K562 (cell line): ENCODE measurements around the gene NAA80. TPM values are rescaled to one million over a fixed set of nuclear protein-coding genes. Genes with fewer than 3 reads are reported as not detected.
A peak's percentile ranks its signal among the peaks of the same experiment; 100 is the strongest.

Experiments
- AFF4 ChIP-seq: sonication (generic); formaldehyde crosslinking; IDR thresholded peaks from 2 replicates; pipeline ENCODE4 v1.8.0; 2023; ENCODE audit warnings: mild to moderate bottlenecking, missing genetic modification reagents
- BCOR ChIP-seq: fragments of 450-650 bp; IDR thresholded peaks from 2 replicates; pipeline ENCODE4 v1.6.1; 2016
- CREM ChIP-seq: IDR thresholded peaks from 2 replicates; pipeline ENCODE4 v1.6.1; 2014; ENCODE audit warnings: antibody characterized with exemption, low read depth
- DACH1 ChIP-seq: fragments of 450-650 bp; IDR thresholded peaks from 2 replicates; pipeline ENCODE4 v1.6.1; 2018; ENCODE audit not compliant: partially characterized antibody
- ETS2 ChIP-seq: IDR thresholded peaks from 2 replicates; pipeline ENCODE4 v1.6.1; 2016; ENCODE audit warnings: borderline replicate concordance, missing genetic modification characterization, mild to moderate bottlenecking, moderate library complexity, missing compliant biosample characterization; ENCODE audit not compliant: poor library complexity, severe bottlenecking
- MAFF ChIP-seq: IDR thresholded peaks from 2 replicates; pipeline ENCODE4 v1.6.1; 2012; ENCODE audit warnings: low read length, improper control_type of control experiment
- POLR3G ChIP-seq: IDR thresholded peaks from 2 replicates; pipeline ENCODE4 v1.6.1; 2011; ENCODE audit not compliant: insufficient read length, insufficient replicate concordance; ENCODE audit errors: extremely low read depth
- SRF ChIP-seq, 2 experiments: fragments of 250-450, 450-650 bp in 1 of 2; sonication (Bioruptor Pico) in 1 of 2; sonication (generic) in 1 of 2; formaldehyde crosslinking; IDR thresholded peaks; 2 replicates each; pipeline versions ENCODE4 v1.5.0 to v1.5.1; 2020 to 2022; ENCODE audit warnings: mild to moderate bottlenecking in 1 of 2, missing genetic modification reagents in 1 of 2
- ZFP91 ChIP-seq: sonication (generic); formaldehyde crosslinking; IDR thresholded peaks from 2 replicates; pipeline ENCODE4 v1.8.0; 2022; ENCODE audit warnings: mild to moderate bottlenecking, missing genetic modification reagents
- ZNF175 ChIP-seq: fragments of 200-800 bp; sonication (Bioruptor generic); IDR thresholded peaks from 2 replicates; pipeline ENCODE4 v1.6.1; 2016; ENCODE audit warnings: low read depth, mild to moderate bottlenecking, missing genetic modification characterization, missing compliant biosample characterization
- ZNF224 ChIP-seq: sonication (generic); formaldehyde crosslinking; IDR thresholded peaks from 2 replicates; pipeline ENCODE4 v1.8.0; 2022; ENCODE audit warnings: mild to moderate bottlenecking, missing genetic modification reagents
- ZNF263 ChIP-seq: sonication (generic); formaldehyde crosslinking; IDR thresholded peaks from 2 replicates; pipeline ENCODE4 v1.8.0; 2022; ENCODE audit warnings: mild to moderate bottlenecking, missing genetic modification reagents, borderline replicate concordance
- polyA plus RNA-seq, 8 experiments: library from polyadenylated mRNA; depleted of rRNA in 4 of 8; stranded (reverse) in 5 of 8; unstranded in 3 of 8; fragments of >200 nt; fragmentation: Nextera tagmentation in 2 of 8; fragmentation: Illumina TruSeq in 1 of 8; extraction: Ambion mirVana in 2 of 8; extraction: Trizol in 1 of 8; gene quantifications; 2 replicates each; pipeline versions ENCODE4 v1.2.1 to v1.2.3, GENCODE V29; 2011 to 2014; ENCODE audit warnings: inconsistent platforms in 1 of 8, missing spikeins in 1 of 8
- total RNA-seq, 7 experiments: library from RNA; depleted of rRNA in 6 of 7; stranded (reverse); fragments of >200 nt in 6 of 7; fragmentation: Illumina TruSeq in 2 of 7; extraction: Trizol in 2 of 7; gene quantifications; 2 replicates each; pipeline versions ENCODE4 v1.2.1 to v1.2.3, GENCODE V29; 2011 to 2021; ENCODE audit warnings: low replicate concordance in 1 of 7
- TF ChIP-seq, protein P1 (sequence below): fragments of 150-350 bp; conservative IDR thresholded peaks from 2 replicates; pipeline ENCODE4 v1.6.1; 2014; ENCODE audit warnings: low read length
- TF ChIP-seq, protein P2 (sequence below): fragments of 450-650 bp; IDR thresholded peaks from 2 replicates; pipeline ENCODE4 v1.6.1; 2016; ENCODE audit warnings: mild to moderate bottlenecking
- TF ChIP-seq, protein P3 (sequence below): fragments of 250-450 bp; sonication (Bioruptor Pico); IDR thresholded peaks from 2 replicates; pipeline ENCODE4 v1.5.1; 2021; ENCODE audit warnings: mild to moderate bottlenecking

The NAA80 gene
- total and polyA plus RNA-seq, 9 of the 15 experiments (the other 6 are each of a cell fraction or from before 2014, with no cell fraction given): 0.82 to 24.0 (median 8.6) TPM

- no peak for TF ChIP-seq ETS2 (tag)
- TF ChIP-seq DACH1: no peak
- peak in 1 of 2 experiments; percentile 51; a peak in 1 of 4 replicates for TF ChIP-seq SRF (CRISPR knock-in tag; IDR thresholded peaks at IDR 0.05)
- TF ChIP-seq CREM: peak; percentile 84
- no peak for TF ChIP-seq ZNF175 (CRISPR knock-in tag)
- no peak for TF ChIP-seq BCOR
- TF ChIP-seq, protein P1, sequence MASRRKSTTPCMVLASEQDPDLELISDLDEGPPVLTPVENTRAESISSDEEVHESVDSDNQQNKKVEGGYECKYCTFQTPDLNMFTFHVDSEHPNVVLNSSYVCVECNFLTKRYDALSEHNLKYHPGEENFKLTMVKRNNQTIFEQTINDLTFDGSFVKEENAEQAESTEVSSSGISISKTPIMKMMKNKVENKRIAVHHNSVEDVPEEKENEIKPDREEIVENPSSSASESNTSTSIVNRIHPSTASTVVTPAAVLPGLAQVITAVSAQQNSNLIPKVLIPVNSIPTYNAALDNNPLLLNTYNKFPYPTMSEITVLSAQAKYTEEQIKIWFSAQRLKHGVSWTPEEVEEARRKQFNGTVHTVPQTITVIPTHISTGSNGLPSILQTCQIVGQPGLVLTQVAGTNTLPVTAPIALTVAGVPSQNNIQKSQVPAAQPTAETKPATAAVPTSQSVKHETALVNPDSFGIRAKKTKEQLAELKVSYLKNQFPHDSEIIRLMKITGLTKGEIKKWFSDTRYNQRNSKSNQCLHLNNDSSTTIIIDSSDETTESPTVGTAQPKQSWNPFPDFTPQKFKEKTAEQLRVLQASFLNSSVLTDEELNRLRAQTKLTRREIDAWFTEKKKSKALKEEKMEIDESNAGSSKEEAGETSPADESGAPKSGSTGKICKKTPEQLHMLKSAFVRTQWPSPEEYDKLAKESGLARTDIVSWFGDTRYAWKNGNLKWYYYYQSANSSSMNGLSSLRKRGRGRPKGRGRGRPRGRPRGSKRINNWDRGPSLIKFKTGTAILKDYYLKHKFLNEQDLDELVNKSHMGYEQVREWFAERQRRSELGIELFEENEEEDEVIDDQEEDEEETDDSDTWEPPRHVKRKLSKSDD: no peak
- TF ChIP-seq AFF4 (CRISPR knock-in tag): peak; percentile 89
- no peak for TF ChIP-seq ZFP91 (CRISPR knock-in tag)
- no peak for TF ChIP-seq ZNF263
- no peak for TF ChIP-seq MAFF
- TF ChIP-seq, protein P2, sequence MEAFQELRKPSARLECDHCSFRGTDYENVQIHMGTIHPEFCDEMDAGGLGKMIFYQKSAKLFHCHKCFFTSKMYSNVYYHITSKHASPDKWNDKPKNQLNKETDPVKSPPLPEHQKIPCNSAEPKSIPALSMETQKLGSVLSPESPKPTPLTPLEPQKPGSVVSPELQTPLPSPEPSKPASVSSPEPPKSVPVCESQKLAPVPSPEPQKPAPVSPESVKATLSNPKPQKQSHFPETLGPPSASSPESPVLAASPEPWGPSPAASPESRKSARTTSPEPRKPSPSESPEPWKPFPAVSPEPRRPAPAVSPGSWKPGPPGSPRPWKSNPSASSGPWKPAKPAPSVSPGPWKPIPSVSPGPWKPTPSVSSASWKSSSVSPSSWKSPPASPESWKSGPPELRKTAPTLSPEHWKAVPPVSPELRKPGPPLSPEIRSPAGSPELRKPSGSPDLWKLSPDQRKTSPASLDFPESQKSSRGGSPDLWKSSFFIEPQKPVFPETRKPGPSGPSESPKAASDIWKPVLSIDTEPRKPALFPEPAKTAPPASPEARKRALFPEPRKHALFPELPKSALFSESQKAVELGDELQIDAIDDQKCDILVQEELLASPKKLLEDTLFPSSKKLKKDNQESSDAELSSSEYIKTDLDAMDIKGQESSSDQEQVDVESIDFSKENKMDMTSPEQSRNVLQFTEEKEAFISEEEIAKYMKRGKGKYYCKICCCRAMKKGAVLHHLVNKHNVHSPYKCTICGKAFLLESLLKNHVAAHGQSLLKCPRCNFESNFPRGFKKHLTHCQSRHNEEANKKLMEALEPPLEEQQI: no peak
- TF ChIP-seq ZNF224 (CRISPR knock-in tag): no peak
- TF ChIP-seq, protein P3, sequence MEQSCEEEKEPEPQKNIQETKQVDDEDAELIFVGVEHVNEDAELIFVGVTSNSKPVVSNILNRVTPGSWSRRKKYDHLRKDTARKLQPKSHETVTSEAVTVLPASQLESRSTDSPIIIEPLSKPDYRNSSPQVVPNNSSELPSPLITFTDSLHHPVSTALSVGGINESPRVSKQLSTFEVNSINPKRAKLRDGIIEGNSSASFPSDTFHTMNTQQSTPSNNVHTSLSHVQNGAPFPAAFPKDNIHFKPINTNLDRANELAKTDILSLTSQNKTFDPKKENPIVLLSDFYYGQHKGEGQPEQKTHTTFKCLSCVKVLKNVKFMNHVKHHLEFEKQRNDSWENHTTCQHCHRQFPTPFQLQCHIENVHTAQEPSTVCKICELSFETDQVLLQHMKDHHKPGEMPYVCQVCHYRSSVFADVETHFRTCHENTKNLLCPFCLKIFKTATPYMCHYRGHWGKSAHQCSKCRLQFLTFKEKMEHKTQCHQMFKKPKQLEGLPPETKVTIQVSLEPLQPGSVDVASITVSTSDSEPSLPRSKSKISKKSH (CRISPR knock-in tag): no peak
- no peak for TF ChIP-seq POLR3G
Observed at GRCh38 chr3:50337175-50337861, 38.1 kb upstream of the NAA80 start (continued).
